ENCODE results near the gene TBX2.

Gene TBX2

GRCh38 chr17:61387511-61388305 is 11.9 kb upstream of the TBX2 start:
- DNase-seq: no peak

- DNase-seq: no peak
These were observed 10.9 kb upstream of the TBX2 start for GRCh38 chr17:61388561-61389356.

- no peak for DNase-seq
These were observed 9.8 kb upstream of the TBX2 start for GRCh38 chr17:61389670-61390478.

GRCh38 chr17:61390479-61390791 is 9.2 kb upstream of the TBX2 start:
- no peak for DNase-seq

DNA sequence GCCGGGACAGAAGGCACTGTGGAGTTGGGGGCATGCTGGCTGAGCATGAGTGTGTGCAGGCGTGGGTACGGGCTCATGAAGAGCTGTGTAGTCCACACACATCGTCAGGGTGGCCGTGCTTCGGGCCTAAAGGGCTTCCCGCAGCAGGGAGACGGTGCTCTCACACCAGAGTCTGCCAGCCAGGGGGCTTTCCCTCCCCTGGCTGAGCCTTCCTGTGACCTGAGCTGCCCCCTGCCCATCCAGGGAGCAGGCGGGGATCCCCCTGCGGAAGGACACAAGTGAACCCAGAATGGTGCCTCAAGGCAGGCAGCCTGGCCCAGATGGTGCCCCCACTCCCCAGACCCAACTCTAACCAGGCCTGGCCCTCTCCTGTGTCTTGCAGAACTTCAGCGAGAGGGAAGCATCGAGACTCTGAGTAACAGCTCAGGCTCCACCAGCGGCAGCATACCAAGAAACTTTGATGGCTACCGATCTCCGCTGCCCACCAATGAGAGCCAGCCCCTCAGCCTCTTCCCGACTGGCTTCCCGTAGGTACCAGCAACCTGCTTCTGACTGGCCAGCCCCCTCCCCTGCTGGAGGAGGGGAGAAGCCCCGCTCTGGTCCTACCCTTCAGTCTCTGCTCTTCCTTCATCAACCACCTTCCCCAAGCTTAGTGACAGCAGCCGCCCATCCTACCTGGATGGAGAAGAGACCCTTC is 7.9 kb upstream of the TBX2 start:
- DNase-seq: no peak

- no peak for DNase-seq
These were observed 7.0 kb upstream of the TBX2 start for GRCh38 chr17:61392679-61393078.

- DNase-seq: no peak
These were observed 6.1 kb upstream of the TBX2 start for GRCh38 chr17:61393550-61393903.

DNA sequence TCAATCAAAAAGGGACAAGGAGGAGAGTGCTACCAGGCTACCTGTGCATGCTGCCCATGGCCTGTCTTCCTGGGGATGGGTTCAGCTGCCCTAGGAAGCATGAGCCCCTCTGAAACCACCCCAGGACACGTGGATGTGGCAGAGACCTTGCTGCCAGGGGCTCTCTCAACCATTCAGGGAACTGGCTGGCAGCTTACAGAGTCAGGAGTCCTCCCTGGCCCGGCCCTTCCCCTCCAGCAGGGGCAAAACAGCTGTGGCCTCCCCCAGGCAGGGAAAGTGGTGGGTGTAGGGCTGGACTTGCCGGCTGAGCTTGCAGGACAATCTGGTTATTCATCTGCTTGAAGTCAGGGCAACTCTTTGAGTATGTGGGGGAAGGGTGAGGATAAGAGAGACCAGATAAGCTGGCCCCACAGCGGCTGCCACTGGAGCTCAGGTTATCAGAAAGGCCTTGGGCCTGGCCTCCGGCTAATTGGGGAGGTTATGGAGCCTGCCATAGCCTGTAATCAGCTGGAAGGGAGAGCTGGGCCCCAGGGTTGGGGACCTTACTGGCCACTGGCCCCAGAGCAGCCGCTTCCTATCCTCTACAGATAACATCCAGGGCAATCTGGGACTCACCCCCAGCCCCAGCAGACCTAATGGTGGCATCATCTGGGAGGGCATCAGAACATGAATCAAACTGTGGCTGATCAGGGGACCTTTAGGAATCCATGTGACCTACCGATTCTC is 5.6 kb upstream of the TBX2 start:
- DNase-seq: no peak

DNA sequence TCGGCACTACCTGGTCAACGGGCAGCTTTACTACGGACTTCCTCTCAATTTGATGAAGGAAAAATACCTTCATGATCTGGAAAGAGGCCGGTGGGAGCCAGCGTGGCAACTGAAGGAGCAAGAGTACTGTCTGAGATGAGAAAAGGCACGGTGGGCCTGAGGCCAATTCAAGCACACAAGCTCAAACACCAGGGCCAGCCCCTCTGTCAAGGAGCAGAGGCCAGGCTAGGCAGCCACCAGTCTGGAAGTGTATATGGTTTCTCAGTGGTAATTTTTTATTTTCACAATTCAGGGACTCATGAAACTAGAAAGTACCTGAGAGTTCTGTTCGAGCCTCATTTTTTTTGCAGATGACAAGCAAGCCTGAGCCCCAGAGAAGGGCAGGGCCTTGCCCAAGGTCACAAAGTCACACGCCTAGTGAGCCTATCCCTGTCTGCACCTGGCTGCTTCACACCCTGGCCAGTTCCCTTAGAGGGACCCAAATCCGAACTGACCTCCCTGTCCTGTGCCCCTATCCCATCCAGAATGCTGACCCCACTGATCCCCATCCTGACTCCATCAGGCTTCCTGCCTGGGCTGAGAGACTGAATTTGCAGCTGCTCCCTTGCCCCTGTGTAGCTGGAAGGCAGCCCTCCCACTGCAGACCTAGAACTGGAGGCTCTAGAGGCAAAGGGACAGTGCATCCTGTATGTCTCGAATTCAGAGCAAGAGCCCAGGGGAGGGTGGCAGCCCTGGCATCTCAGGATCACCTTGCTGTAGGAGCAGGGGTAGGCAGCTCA is 4.8 kb upstream of the TBX2 start:
- no peak for DNase-seq

GRCh38 chr17:61395409-61395982 is 4.1 kb upstream of the TBX2 start:
- no peak for DNase-seq

DNA sequence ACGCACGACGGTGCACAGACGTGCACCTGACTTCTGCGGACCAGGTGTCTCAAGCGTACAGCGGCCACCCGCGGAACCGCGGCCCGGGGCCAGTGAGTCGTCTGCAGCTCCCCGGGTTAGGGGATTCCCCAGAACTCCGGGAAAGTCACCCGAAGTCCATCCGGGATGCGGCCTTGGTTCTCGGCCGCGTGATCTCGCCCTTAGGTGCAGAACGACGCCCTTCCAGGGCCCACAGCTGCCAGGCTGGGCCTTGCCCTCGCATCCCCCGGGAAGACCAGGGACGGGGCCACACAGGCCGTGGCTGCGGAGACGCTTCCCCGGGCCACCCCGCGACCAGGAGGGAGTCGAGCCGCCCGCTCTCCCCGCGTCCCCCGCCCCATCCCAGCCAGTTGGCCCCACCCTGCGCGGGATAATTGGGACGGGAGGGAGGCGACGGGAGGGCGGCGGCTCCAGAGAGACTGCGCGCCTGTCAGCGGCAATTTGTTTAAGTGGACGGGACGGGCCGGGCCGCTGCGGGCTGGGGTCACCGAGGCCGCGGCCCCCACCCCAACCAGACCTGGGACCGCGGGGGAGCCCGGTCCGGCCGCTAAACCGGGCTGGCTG is 3.6 kb upstream of the TBX2 start:
- DNase-seq: no peak

GRCh38 chr17:61396586-61397085 is 3.0 kb upstream of the TBX2 start:
- DNase-seq: no peak

DNA sequence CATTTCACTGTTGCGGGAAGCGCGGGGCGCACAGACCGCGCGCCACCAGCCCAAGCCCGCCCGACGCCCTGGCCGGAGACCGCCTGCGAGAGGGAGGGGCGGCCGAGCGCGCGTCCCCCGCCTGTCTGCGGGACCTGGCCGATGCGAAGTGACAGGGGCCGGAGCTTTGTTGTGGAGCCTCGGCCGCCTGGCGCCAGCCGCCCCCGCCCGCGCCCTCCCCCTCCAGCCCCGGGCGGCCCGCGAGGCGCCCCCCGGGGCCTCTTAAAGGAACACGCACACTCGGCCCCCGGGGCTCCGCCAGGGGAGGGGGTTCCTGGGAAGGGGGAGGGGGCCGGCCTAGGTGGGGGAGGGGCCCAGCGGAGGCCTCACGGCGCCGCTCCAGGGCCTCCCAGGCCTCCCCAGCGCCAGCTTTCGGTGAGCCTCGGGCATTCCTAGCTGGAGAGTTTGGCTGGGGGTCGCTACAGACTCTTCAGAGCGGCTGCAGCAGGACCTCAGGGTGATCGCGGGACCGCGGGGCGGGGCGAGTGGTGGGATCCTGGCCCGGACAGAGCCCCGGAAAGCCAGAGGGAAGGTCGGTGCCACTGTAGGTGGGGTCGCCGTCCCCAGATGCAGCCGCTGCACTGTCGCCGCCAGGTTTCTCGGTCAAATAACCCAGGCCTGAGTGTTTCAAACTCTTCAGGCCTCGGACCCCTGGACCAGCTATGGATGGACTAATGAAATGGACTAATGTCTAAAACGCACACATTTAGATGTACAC is 2.4 kb upstream of the TBX2 start:
- no peak for DNase-seq

DNA sequence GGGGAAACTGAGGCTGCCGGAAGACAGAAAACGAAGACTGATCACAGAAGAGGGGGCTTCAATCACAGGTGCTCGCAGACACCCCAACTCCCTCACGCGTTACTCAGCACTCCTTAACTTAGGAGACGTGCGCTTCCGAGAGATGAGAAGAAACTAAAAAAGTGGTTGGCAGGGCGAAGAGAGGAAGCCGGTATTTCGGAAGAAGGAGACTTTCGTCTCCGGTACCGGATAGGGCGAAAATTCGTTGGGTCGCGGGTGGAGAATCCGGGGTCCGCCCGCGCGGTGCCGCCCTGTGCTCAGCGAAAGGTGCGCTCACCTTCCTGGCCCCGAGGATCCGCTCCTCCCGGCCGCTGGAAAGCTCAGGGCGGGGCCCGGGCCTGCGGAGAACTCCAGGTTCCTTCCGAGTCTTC is 917 bp upstream of the TBX2 start:
- DNase-seq: no peak

GRCh38 chr17:61400066-61400716 is 548 bp downstream of the TBX2 start:
- no peak for DNase-seq

GRCh38 chr17:61400717-61401388 is 1.2 kb downstream of the TBX2 start:
- DNase-seq: no peak

- no peak for DNase-seq
These were observed 1.9 kb downstream of the TBX2 start for GRCh38 chr17:61401389-61402072.

DNA sequence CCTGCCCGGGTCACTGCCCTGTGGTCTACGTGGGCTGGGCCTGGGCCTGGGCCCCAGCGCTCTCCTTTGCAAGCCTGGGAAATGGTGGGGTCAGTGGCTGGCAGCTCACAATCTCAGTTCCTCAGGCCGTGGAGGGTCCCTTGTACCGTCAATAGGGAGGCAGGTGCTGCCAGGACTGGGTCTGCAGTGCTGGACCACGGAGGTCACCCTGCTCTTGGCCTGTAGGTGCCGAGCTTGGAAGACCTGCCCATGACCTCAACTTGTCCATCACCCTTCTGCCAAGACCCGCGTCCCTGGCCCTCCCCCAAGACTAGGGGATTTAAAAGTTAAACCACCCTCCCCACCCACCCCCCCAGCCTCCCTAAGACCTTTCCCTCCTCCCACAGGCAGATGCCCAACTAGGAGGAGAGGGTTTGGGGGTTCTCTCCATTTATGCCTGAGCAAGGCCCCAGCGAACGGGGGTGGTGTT is 2.5 kb downstream of the TBX2 start:
- DNase-seq: no peak
